HL-60 (cell line): ENCODE measurements around the gene ST6GALNAC4.

Experiments used
- DNase-seq, 2 experiments: peaks; one replicate each; pipeline ENCODE4 v3.0.0-alpha.2; 2010 to 2020; ENCODE audit warnings: low read depth in 1 of 2, low spot score in 1 of 2
- H3K27ac ChIP-seq: fragments of 250-450 bp; sonication (Bioruptor Pico); replicated peaks from 2 replicates; pipeline ENCODE4 v1.5.1; 2020; ENCODE audit warnings: mild to moderate bottlenecking, moderate library complexity
- H3K27me3 ChIP-seq: fragments of 250-450 bp; sonication (Bioruptor Pico); 2 replicates; pipeline ENCODE4 v1.5.1; 2021; ENCODE audit warnings: mild to moderate bottlenecking, moderate library complexity; ENCODE audit not compliant: insufficient read depth, poor library complexity, severe bottlenecking
- H3K4me3 ChIP-seq: replicated peaks from 2 replicates; pipeline ENCODE4 v1.5.1; 2011; ENCODE audit warnings: mild to moderate bottlenecking, control low read depth, low read length; ENCODE audit not compliant: insufficient read depth
- CTCF ChIP-seq: IDR thresholded peaks from one replicate; pipeline ENCODE4 v1.5.1; 2011; ENCODE audit warnings: low read length, control low read depth, inconsistent platforms; ENCODE audit not compliant: insufficient read depth
- GABPA ChIP-seq: IDR thresholded peaks from 2 replicates; pipeline ENCODE4 v1.6.1; 2012; ENCODE audit warnings: low read depth
- POLR2AphosphoS5 ChIP-seq: IDR thresholded peaks from 2 replicates; pipeline ENCODE4 v1.6.1; 2012; ENCODE audit warnings: low read depth
- REST ChIP-seq: IDR thresholded peaks from 2 replicates; pipeline ENCODE4 v1.6.1; 2012; ENCODE audit warnings: low read depth; ENCODE audit not compliant: insufficient replicate concordance
- SPI1 ChIP-seq: IDR thresholded peaks from 2 replicates; pipeline ENCODE4 v1.6.1; 2012; ENCODE audit warnings: low read depth, mild to moderate bottlenecking, borderline replicate concordance

ST6GALNAC4 gene

GRCh38 chr9:127942216-127943010, 25.6 kb upstream of the ST6GALNAC4 start:
- H3K4me3 ChIP-seq = no peak overlapping the region
- peak in 1 of 2 experiments; percentile 63 for DNase-seq
- no peaks in the 10 kb centered on the region for H3K27me3 ChIP-seq
- no peak for TF ChIP-seq SPI1
- TF ChIP-seq CTCF = peak; percentile 62
- H3K27ac ChIP-seq = no peak overlapping the region

- TF ChIP-seq CTCF (no peak), POLR2AphosphoS5 (no peak), GABPA (no peak), SPI1 (no peak), REST (no peak)
- DNase-seq = no peak
- no peak overlapping the region for H3K27ac ChIP-seq
- no peak overlapping the region for H3K4me3 ChIP-seq
- H3K27me3 ChIP-seq = no peaks in the 10 kb centered on the region
Observed at GRCh38 chr9:127941961-127942215, 25.0 kb upstream of the ST6GALNAC4 start.

- H3K27me3 ChIP-seq = no peaks in the 10 kb centered on the region
- no peak overlapping the region for H3K4me3 ChIP-seq
- no peak overlapping the region for H3K27ac ChIP-seq
- no peak for DNase-seq
- TF ChIP-seq GABPA (no peak), CTCF (no peak), SPI1 (no peak), REST (no peak)
Observed at GRCh38 chr9:127941062-127941960, 24.5 kb upstream of the ST6GALNAC4 start.
